CD4-positive, alpha-beta T cell treated with Interleukin-15 for 1 hour (primary cell): Measurements from ENCODE around the gene PRKG1.

Experiments
- DNase-seq: peaks from one replicate; pipeline ENCODE4 v3.0.0-alpha.2; 2020

Gene PRKG1

DNA sequence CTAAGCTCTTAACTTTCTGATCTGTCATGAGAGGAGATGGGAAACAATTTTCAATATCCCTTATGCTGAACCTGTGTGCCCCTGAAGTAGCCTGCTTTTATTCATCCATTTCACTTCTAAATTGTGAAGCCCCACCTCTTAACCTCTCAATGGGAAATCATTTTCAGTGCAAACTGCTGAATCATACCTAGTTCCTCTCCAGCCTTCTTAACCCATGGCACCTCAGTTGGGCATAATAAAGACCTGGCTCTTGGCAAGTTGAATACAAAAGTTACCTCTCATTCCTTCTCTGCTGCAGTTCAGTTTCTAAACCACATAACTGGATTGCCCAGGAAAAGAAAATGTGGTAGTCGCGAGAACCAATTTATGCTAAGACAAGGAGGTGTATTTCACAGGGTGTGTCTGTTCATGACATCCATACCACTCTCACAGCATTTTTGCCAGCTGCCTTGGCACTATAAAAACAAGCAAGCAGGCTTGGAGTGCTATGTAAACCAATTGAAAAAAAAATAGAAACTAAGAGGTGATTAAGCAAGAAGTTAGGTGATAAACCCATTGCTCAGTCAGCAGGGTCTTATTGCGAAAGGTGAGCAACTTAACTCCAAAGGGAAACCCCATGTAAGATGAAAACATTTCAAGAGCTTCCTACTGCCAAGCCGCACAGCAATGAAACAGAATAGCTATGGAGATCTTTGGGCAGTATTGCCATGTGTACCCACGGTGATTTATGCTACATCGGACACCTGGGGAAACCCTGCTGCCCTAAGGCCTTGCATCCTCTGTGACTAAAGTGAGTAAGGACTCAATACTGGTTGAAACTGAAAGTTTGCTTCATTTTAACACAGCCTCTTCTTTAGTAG is 1182.8 kb downstream of the PRKG1 start:
- DNase-seq, result no peak

DNA sequence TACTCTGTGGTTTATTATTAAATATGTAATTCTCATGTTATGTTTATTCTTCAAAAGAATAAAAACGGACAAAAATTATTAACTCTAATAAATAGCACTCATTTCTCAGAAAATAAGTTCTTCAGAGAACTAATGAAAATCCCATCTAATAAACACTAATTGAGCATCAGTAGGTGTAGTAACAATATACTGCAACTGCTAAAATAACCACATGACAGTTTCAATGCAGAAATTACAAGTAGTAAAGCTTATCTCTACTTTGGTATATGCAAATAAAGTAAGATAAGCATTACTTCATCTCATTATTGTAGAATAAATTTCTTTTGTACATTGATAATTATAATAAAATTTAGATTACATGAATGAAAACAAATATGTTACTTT is 1183.4 kb downstream of the PRKG1 start:
- DNase-seq, result no peak

GRCh38 chr10:52258799-52259425 is 1184.6 kb downstream of the PRKG1 start:
- no peak for DNase-seq

DNA sequence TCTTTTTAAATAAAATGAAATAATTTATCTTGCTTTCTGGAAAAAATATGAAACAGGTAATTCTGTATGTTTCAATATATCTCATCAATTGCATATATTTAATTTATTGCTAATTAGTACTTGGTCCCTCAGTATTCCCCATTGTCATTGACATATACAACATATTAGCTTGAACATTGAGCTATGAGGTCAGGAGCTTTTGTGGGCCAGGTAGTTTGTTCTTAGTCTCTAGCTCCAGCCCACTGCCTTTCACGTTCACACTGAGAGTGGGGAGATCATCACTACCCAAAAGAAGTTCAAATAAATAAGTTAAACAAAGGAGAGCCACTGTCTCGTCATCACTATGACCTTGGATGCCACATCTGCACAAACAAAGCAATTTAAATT is 1185.1 kb downstream of the PRKG1 start:
- DNase-seq, result no peak

DNA sequence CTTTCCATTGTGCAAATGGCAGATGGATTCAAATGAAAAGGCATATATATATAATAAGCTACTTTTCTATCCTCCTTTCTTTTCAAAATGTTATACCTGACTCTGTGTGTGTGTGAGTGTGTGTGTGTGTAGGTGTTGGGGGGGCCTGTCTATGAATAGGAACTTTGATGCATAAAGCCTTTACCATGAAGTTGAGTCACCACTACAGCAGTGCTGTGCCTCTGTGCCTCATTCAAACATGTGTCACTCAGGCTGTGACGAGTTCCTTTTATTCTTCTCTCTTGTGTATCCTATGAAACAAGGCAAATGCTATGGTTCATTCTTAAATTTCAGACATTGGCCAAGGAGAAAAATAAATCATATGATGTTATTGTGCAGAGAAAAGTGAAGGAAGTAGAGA is 1187.1 kb downstream of the PRKG1 start:
- DNase-seq, result no peak

GRCh38 chr10:52265131-52265926 is 1191.0 kb downstream of the PRKG1 start:
- no peak for DNase-seq

DNA sequence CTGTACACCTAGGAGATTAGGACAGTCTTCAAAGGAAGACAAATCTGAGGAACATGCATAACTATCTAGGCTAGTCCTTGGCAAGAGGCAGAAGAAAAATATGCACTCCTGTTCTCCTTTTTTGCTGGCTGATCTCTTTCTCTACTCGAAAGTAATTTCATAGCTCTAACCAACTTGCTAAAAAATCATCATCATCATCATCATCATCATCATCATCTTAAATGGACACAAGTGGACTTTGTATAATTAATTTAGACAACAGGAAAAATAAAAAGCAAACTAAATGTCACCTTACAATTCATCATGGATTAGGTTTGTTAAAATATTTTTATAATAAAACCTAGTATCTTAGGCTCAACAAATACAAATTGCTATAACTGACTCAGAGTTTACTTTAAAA is 1192.6 kb downstream of the PRKG1 start:
- no peak for DNase-seq

- no peak for DNase-seq
These were observed 1194.5 kb downstream of the PRKG1 start for GRCh38 chr10:52268790-52269189.

GRCh38 chr10:52269233-52269632 is 1194.9 kb downstream of the PRKG1 start:
- DNase-seq, result no peak

DNA sequence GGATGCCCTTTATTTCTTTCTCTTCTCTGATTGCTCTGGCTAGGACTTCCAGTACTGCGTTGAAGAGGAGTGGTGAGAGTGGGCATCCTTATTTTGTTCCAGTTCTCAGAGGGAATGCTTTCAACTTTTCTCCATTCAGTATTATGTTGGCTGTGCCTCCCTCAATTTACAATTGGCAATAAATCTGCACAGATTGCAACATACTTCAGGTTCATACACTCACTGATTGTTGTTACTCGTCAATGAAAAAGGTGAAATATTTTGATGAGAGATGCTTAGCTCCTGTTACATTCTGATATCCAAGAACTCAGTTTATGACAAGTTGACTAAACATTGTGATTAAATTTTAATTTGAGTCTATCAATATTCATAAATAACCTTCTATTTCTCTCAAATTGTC is 1201.9 kb downstream of the PRKG1 start:
- no peak for DNase-seq

DNA sequence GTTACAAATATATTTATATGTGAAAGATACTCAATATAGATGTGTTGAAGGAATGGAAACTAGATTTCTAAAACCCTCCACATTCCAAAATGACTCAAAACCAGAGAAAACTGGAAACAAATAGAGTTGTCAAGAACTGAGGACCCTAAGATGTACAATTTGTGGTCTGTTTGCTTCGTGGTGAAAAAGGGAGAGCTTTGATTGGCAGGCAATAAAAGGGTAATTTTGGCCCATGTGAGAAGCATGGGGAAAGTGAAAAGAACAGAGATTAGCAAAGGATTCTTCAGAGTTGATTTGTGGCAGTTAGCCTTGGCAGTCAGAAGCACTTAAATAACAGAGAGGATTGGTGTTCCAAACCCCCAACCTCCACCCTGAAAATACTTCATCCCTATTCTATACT is 1202.7 kb downstream of the PRKG1 start:
- no peak for DNase-seq

DNA sequence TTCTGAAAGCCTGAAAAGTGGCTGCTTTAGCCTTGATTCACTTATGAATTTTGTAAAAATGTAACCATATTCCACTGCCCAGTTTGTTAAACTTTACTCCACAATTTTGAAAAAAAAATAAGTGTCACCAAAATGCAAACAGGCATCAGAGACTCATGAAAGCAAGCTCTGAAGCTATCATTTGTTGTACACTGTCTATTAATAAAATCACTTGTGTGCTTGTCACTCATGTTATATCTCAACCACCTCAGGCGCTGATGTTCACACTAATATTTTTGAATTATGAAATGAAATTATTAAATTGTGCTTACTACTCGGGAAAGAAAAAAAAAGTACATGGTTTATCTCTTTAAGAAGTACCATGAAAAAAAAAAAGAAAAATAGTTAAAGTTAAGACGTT is 1205.3 kb downstream of the PRKG1 start:
- DNase-seq, result no peak

- no peak for DNase-seq
These were observed 1205.8 kb downstream of the PRKG1 start for GRCh38 chr10:52280051-52280450.

DNA sequence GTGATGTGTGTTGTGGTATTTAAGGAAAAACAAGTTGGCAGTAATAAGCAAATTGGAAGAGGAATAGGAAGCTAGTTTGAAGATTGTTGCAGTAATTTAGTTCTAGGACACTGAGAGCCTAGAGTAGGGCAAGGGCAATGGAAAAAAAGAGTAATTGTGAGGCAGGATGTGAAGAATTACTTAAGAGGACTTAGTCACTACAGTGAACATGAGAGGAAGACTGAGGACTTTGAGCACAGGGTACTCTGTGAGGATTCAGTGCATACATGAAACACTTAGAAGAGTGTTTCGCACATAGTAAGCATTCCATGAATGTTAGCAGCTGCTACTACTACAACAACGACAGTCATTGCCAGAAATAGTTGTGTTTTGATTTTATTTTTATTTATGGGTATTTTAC is 1208.9 kb downstream of the PRKG1 start:
- no peak for DNase-seq

GRCh38 chr10:52284416-52285013 is 1210.2 kb downstream of the PRKG1 start:
- no peak for DNase-seq

- DNase-seq, result no peak
These were observed 1213.6 kb downstream of the PRKG1 start for GRCh38 chr10:52287866-52288265.

- DNase-seq, result no peak
These were observed 1223.5 kb downstream of the PRKG1 start for GRCh38 chr10:52297747-52298146.

GRCh38 chr10:52300599-52301277 is 1226.5 kb downstream of the PRKG1 start:
- no peak for DNase-seq

GRCh38 chr10:52308251-52309031 is 1234.2 kb downstream of the PRKG1 start:
- no peak for DNase-seq

GRCh38 chr10:52312942-52313255 is 1238.6 kb downstream of the PRKG1 start:
- no peak for DNase-seq

GRCh38 chr10:52313256-52313932 is 1239.1 kb downstream of the PRKG1 start:
- no peak for DNase-seq
